HFFc6 (cell line): ENCODE measurements around the gene MYRIP. TPM values are rescaled to one million over a fixed set of nuclear protein-coding genes. Genes with fewer than 3 reads are reported as not detected.

Experiments used
- DNase-seq: peaks from one replicate; pipeline ENCODE4 v3.0.0-alpha.2; 2018
- H3K27ac Mint-ChIP-seq: 2 replicates; pipeline ENCODE4 v1.8.0; 2020; ENCODE audit warnings: mild to moderate bottlenecking, mixed read lengths
- H3K27me3 Mint-ChIP-seq: 2 replicates; pipeline ENCODE4 v1.8.0; 2021; ENCODE audit warnings: mild to moderate bottlenecking, moderate library complexity, mixed read lengths; ENCODE audit not compliant: insufficient read depth
- H3K36me3 Mint-ChIP-seq: 2 replicates; pipeline ENCODE4 v1.8.0; 2021; ENCODE audit warnings: low read depth, mixed read lengths
- H3K4me1 Mint-ChIP-seq: 2 replicates; pipeline ENCODE4 v1.8.0; 2020; ENCODE audit warnings: low read depth, mixed read lengths
- H3K4me3 Mint-ChIP-seq: 2 replicates; pipeline ENCODE4 v1.8.0; 2020; ENCODE audit warnings: mild to moderate bottlenecking, moderate library complexity, mixed read lengths
- H3K9me3 Mint-ChIP-seq: 2 replicates; pipeline ENCODE4 v1.8.0; 2020; ENCODE audit warnings: mild to moderate bottlenecking, mixed read lengths
- CTCF ChIP-seq: fragments of 200-600 bp; sonication (generic); IDR thresholded peaks from 2 replicates; pipeline ENCODE4 v1.5.0; 2021; ENCODE audit warnings: antibody characterized with exemption, mild to moderate bottlenecking
- total RNA-seq, 6 experiments: library from RNA; stranded (reverse); fragmentation: NEBNext Ultra II Directional; extraction: Animal tissue kit (Norgen Biotek cat#: 25700); gene quantifications; 2 replicates in 1 of 6; 3 replicates in 5 of 6; pipeline ENCODE4 v1.2.3, GENCODE V29; 2021

Gene MYRIP
- total RNA-seq, 6 experiments from 2014 or later = 0.07 to 0.28 (median 0.13) TPM; not detected in 1

- Mint-ChIP-seq H3K4me3 (no peak overlapping the region), H3K36me3 (no peaks in the 10 kb centered on the region), H3K27me3 (no peaks in the 10 kb centered on the region; the same call in 1 of the 2 replicates), H3K27ac (no peak overlapping the region), H3K4me1 (peaks cover 36% of the 10 kb centered on the region), H3K9me3 (no peaks in the 10 kb centered on the region)
- no peak for DNase-seq
- no peak for TF ChIP-seq CTCF
These were observed 110.9 kb downstream of the MYRIP start for GRCh38 chr3:39920271-39920670.

GRCh38 chr3:39927479-39927878, 118.1 kb downstream of the MYRIP start:
- no peak overlapping the region for H3K4me3 Mint-ChIP-seq
- H3K27me3 Mint-ChIP-seq = no peaks in the 10 kb centered on the region; the same call in 1 of the 2 replicates

GRCh38 chr3:39933986-39934693, 124.7 kb downstream of the MYRIP start:
- Mint-ChIP-seq H3K4me3 (no peak overlapping the region), H3K27me3 (peaks cover 1% of the 10 kb centered on the region; the same call in 1 of the 2 replicates), H3K9me3 (no peaks in the 10 kb centered on the region), H3K27ac (no peak overlapping the region), H3K4me1 (no peaks in the 10 kb centered on the region), H3K36me3 (no peaks in the 10 kb centered on the region)
- no peak for TF ChIP-seq CTCF
- no peak for DNase-seq

More at GRCh38 chr3:39927479-39927878, 118.1 kb downstream of the MYRIP start:
- no peaks in the 10 kb centered on the region for H3K9me3 Mint-ChIP-seq
- H3K36me3 Mint-ChIP-seq = no peaks in the 10 kb centered on the region
- H3K27ac Mint-ChIP-seq = no peak overlapping the region
- no peak for DNase-seq
- H3K4me1 Mint-ChIP-seq = no peaks in the 10 kb centered on the region
- TF ChIP-seq CTCF = no peak

- DNase-seq = no peak
- Mint-ChIP-seq H3K27me3 (peaks cover 1% of the 10 kb centered on the region; the same call in 1 of the 2 replicates), H3K27ac (no peak overlapping the region), H3K4me1 (no peaks in the 10 kb centered on the region), H3K36me3 (no peaks in the 10 kb centered on the region), H3K9me3 (no peaks in the 10 kb centered on the region), H3K4me3 (no peak overlapping the region)
- TF ChIP-seq CTCF = no peak
These were observed 125.3 kb downstream of the MYRIP start for GRCh38 chr3:39934696-39935095.

GRCh38 chr3:39935261-39935660, 125.9 kb downstream of the MYRIP start:
- TF ChIP-seq CTCF = no peak
- Mint-ChIP-seq H3K27ac (no peak overlapping the region), H3K4me1 (no peaks in the 10 kb centered on the region)

More at GRCh38 chr3:39935261-39935660, 125.9 kb downstream of the MYRIP start:
- H3K36me3 Mint-ChIP-seq = no peaks in the 10 kb centered on the region
- no peak overlapping the region for H3K4me3 Mint-ChIP-seq
- H3K9me3 Mint-ChIP-seq = no peaks in the 10 kb centered on the region
- no peak for DNase-seq
- peaks cover 1% of the 10 kb centered on the region; the same call in 1 of the 2 replicates for H3K27me3 Mint-ChIP-seq
